HepG2 (cell line): Measurements from ENCODE around the gene SLC24A4. TPM values are rescaled to one million over a fixed set of nuclear protein-coding genes. Genes with fewer than 3 reads are reported as not detected.

Experiments
- ATAC-seq: fragments of 200-7000 bp; cut with Tn5 transposase; 3 replicates; pipeline ENCODE4 v1.9.1; 2020; ENCODE audit warnings: mild to moderate bottlenecking, moderate library complexity
- BruUV-seq: library from RNA; stranded (reverse); fragments of 400-500 nt; replicated peaks from 2 replicates; lab custom pipeline; 2021; lab: Mats Ljungman, UMichigan
- CTCF ChIA-PET: fragments of 300-600 bp; formaldehyde crosslinking; extraction: SDS; loops from one replicate; lab custom pipeline; 2021; ENCODE audit warnings: low total read pairs, inconsistent platforms, low intra/inter-chr PET ratio; lab: Yijun Ruan, JAX
- POLR2A ChIA-PET: fragments of 350-600 bp; sonication (Branson Sonifier 250); formaldehyde crosslinking; loops from one replicate; lab custom pipeline; 2020; ENCODE audit warnings: antibody characterized with exemption, inconsistent platforms; lab: Yijun Ruan, JAX
- DNase-seq: peaks from one replicate; pipeline ENCODE4 v3.0.0-alpha.2; 2015; ENCODE audit warnings: low spot score
- FAIRE-seq: peaks from 3 replicates; lab custom pipeline; 2011; peaks lifted over from hg19 to GRCh38; lab: Jason Lieb, UNC
- H2AFZ ChIP-seq: one replicate; pipeline ENCODE4 v1.6.1; 2011; ENCODE audit warnings: low read length, inconsistent platforms
- H3K27ac ChIP-seq: fragments of 300-600 bp; 3 replicates; pipeline ENCODE4 v1.8.0; 2011; ENCODE audit warnings: mixed run types, mild to moderate bottlenecking, mixed read lengths, low read length, inconsistent platforms; ENCODE audit not compliant: insufficient read depth; ENCODE audit errors: extremely low read length
- H3K27me3 ChIP-seq, 2 experiments: fragments of 200-600 bp in 1 of 2; 2 replicates in 1 of 2; 3 replicates in 1 of 2; pipeline versions ENCODE4 v1.6.0 to v1.8.0; 2011; ENCODE audit warnings: low read length in 2 of 2, mild to moderate bottlenecking in 2 of 2, moderate library complexity in 2 of 2, inconsistent platforms in 1 of 2; ENCODE audit not compliant: insufficient read depth in 2 of 2, control insufficient read depth in 1 of 2
- H3K36me3 ChIP-seq, 2 experiments: fragments of 200-600 bp in 1 of 2; replicated peaks in 1 of 2; 2 replicates in 1 of 2; 3 replicates in 1 of 2; pipeline versions ENCODE4 v1.5.1 to v1.8.0; 2011; ENCODE audit warnings: low read length in 2 of 2, inconsistent platforms in 1 of 2; ENCODE audit not compliant: insufficient read depth in 2 of 2, control insufficient read depth in 1 of 2
- H3K4me1 ChIP-seq: 2 replicates; pipeline ENCODE4 v1.5.1; 2012; ENCODE audit warnings: low read length, inconsistent platforms; ENCODE audit not compliant: insufficient read depth
- H3K4me2 ChIP-seq: 2 replicates; pipeline ENCODE4 v1.6.0; 2011; ENCODE audit warnings: low read depth, low read length, inconsistent platforms
- H3K4me3 ChIP-seq, 3 experiments: fragments of 200-600 bp in 1 of 3; sonication (generic), shearing (Covaris generic) in 1 of 3; replicated peaks in 1 of 3; 2 replicates each; pipeline ENCODE4 v1.5.1; 2011 to 2016; ENCODE audit warnings: low read length in 3 of 3, inconsistent platforms in 2 of 3, low read depth in 2 of 3, mild to moderate bottlenecking in 2 of 3, control low read depth in 1 of 3, mixed read lengths in 1 of 3; ENCODE audit not compliant: insufficient read depth in 1 of 3
- H3K79me2 ChIP-seq: one replicate; pipeline ENCODE4 v1.6.1; 2011; ENCODE audit warnings: low read length, inconsistent platforms; ENCODE audit not compliant: insufficient read depth
- H3K9ac ChIP-seq: 2 replicates; pipeline ENCODE4 v1.6.0; 2011; ENCODE audit warnings: mild to moderate bottlenecking, low read depth, low read length, inconsistent platforms; ENCODE audit not compliant: insufficient read depth
- H3K9me3 ChIP-seq: 2 replicates; pipeline ENCODE4 v1.5.1; 2012; ENCODE audit warnings: mild to moderate bottlenecking, low read length
- H4K20me1 ChIP-seq: 2 replicates; pipeline ENCODE4 v1.6.0; 2011; ENCODE audit warnings: inconsistent platforms, mild to moderate bottlenecking, low read length, moderate library complexity; ENCODE audit not compliant: insufficient read depth
- CHD4 ChIP-seq: fragments of 200-600 bp; sonication (generic); IDR thresholded peaks from 2 replicates; pipeline ENCODE4 v1.7.0; 2017; ENCODE audit warnings: mild to moderate bottlenecking, low read length, borderline replicate concordance
- HMG20B ChIP-seq: conservative IDR thresholded peaks from 2 replicates; pipeline ENCODE4 v1.6.1; 2016; ENCODE audit warnings: missing genetic modification reagents, missing compliant biosample characterization
- ZFP36 ChIP-seq: fragments of 150-350 bp; IDR thresholded peaks from 2 replicates; pipeline ENCODE4 v1.6.1; 2018; ENCODE audit warnings: borderline replicate concordance, low read length, low read depth; ENCODE audit not compliant: partially characterized antibody
- ZNF451 ChIP-seq: sonication (generic); formaldehyde crosslinking; IDR thresholded peaks from 2 replicates; pipeline ENCODE4 v1.5.0; 2020; ENCODE audit warnings: mild to moderate bottlenecking, missing genetic modification reagents
- ZNF605 ChIP-seq: sonication (generic); formaldehyde crosslinking; IDR thresholded peaks from 2 replicates; pipeline ENCODE4 v1.8.0; 2022; ENCODE audit warnings: mild to moderate bottlenecking, missing genetic modification reagents
- ZNF768 ChIP-seq: sonication (generic); formaldehyde crosslinking; IDR thresholded peaks from 2 replicates; pipeline ENCODE4 v1.4.0; 2020; ENCODE audit warnings: missing genetic modification reagents
- WGBS: methylation state at CpG from one replicate; pipeline ENCODE4 v1.1.6; 2017; ENCODE audit warnings: low lambda C conversion rate; 5-methylcytosine and 5-hydroxymethylcytosine counted together
- in situ Hi-C: cut with HindIII; loops from 2 replicates; pipeline ENCODE4 v1.10.0; 2017; ENCODE audit warnings: low pct_unique_long_range_greater_than_20kb; ENCODE audit not compliant: extremely low pct_ligation_motif_present
- intact Hi-C: fragments of 100-400 bp; cut with micrococcal nuclease; formaldehyde crosslinking; loops from one replicate; pipeline ENCODE4 v1.10.0; 2022; ENCODE audit not compliant: unreplicated experiment
- polyA plus RNA-seq, 8 experiments: library from polyadenylated mRNA; depleted of rRNA in 3 of 8; stranded (reverse) in 7 of 8; unstranded in 1 of 8; fragments of >200 nt; fragmentation: Illumina TruSeq in 4 of 8; extraction: Trizol in 4 of 8; gene quantifications; 2 replicates each; pipeline versions ENCODE4 v1.2.1 to v1.2.3, GENCODE V29; 2011 to 2016; ENCODE audit warnings: low read depth in 4 of 8, missing spikeins in 1 of 8, mixed read lengths in 1 of 8; ENCODE audit not compliant: insufficient read depth in 1 of 8
- total RNA-seq, 5 experiments: library from RNA; depleted of rRNA; stranded (reverse); fragments of >200 nt; fragmentation: Illumina TruSeq; extraction: Trizol; gene quantifications; 2 replicates each; pipeline ENCODE4 v1.2.3, GENCODE V29; 2016; ENCODE audit warnings: low read depth in 1 of 5
- TF ChIP-seq, protein P1 (sequence below): sonication (generic); formaldehyde crosslinking; IDR thresholded peaks from 2 replicates; pipeline ENCODE4 v1.5.0; 2020; ENCODE audit warnings: mild to moderate bottlenecking, missing genetic modification reagents

SLC24A4 gene
- total and polyA plus RNA-seq, 2 of the 13 experiments (the other 11 are each of a cell fraction or from before 2014, with no cell fraction given): not detected

DNA sequence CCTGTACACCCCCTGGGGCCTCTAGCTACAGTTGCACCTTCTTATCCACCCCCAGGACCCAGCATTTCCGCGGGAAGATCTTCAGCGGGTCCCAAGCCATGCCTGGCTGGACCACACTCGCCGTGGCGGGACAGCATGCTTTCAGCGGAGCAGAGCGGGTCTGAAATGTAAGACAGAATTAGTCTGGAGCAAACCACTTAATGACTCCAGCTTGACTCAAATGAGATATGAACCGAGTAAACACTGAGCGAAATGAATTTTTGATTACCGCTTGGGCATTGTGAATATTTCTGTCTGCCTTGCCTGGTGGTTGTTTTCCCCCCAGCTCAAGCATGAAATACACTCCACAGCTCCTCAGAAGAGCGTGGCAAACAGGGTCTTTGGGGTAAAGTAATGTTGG lies 60.8 kb downstream of the SLC24A4 start:
- DNase-seq: no peak
- TF ChIP-seq ZNF605: no peak
- ChIA-PET CTCF (no interaction called here), POLR2A (no interaction called here)
- peaks cover 2 to 40% of the 10 kb centered on the region in 2 experiments; a peak in 4 of 5 replicates for H3K27me3 ChIP-seq
- no peaks in the 10 kb centered on the region for H3K79me2 ChIP-seq
- no peak overlapping the region for H3K9ac ChIP-seq
- no peak overlapping the region; the same call in 1 of the 2 replicates for H3K4me2 ChIP-seq
- intact Hi-C loops (no loop called here), in situ Hi-C loops (no loop called here)
- no peak for ATAC-seq
- BruUV-seq: no TSS peak
- 16% methylated on average over 12 of the region's 12 CpGs for WGBS
- H3K36me3 ChIP-seq: no peaks in the 10 kb centered on the region
- no peak overlapping the region for H3K4me3 ChIP-seq
- H3K4me1 ChIP-seq: peaks cover 26% of the 10 kb centered on the region
- FAIRE-seq: no peak
- no peaks in the 10 kb centered on the region for H4K20me1 ChIP-seq
- no peaks in the 10 kb centered on the region for H3K9me3 ChIP-seq
- H2AFZ ChIP-seq: no peak overlapping the region
- no peak overlapping the region for H3K27ac ChIP-seq

DNA sequence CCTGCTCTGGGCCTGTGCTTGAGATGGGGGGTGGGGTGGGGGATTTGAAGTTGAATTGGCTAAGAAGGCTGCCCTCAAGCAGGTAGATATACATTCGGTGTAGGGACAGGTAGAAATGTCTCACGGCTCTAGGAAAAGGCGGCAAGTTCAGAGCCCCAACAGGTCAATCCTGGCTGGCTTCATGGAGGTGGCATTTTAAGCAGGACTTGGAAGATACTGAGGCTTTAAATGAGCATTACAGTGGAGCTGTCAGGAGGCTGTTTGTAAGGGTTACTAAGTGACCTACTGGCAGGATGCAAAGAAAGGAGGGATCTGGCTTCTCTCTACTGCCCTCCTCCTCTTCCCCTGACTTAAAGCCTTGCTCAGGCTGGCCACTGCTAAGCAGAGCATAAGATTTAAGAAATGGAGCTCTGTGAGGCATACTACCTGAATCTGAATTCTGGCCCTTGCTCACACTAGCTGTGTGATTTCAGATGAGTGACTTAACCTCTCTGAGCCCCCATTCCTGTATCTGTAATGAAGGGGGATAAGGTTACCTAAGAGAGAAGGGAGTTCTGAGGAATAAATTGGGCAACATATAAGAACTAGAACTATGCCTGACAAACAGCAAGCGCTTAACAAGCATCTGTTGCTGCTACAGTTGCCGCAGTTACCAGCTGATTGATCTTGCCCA lies 61.6 kb downstream of the SLC24A4 start:
- in situ Hi-C loops (no loop called here), intact Hi-C loops (no loop called here)
- TF ChIP-seq ZNF451 (CRISPR knock-in tag) (no peak), ZNF768 (peak; percentile 57; the same call in 1 of the 2 replicates), CHD4 (no peak), ZFP36 (peak; percentile 53), HMG20B (CRISPR knock-in tag) (no peak)
- TF ChIP-seq, protein P1, sequence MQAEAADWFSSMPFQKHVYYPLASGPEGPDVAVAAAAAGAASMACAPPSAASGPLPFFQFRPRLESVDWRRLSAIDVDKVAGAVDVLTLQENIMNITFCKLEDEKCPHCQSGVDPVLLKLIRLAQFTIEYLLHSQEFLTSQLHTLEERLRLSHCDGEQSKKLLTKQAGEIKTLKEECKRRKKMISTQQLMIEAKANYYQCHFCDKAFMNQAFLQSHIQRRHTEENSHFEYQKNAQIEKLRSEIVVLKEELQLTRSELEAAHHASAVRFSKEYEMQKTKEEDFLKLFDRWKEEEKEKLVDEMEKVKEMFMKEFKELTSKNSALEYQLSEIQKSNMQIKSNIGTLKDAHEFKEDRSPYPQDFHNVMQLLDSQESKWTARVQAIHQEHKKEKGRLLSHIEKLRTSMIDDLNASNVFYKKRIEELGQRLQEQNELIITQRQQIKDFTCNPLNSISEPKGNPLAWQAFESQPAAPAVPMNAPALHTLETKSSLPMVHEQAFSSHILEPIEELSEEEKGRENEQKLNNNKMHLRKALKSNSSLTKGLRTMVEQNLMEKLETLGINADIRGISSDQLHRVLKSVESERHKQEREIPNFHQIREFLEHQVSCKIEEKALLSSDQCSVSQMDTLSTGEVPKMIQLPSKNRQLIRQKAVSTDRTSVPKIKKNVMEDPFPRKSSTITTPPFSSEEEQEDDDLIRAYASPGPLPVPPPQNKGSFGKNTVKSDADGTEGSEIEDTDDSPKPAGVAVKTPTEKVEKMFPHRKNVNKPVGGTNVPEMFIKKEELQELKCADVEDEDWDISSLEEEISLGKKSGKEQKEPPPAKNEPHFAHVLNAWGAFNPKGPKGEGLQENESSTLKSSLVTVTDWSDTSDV: no peak
- Histone ChIP-seq H3K79me2 (no peaks in the 10 kb centered on the region), H3K4me3 (no peak overlapping the region), H4K20me1 (no peaks in the 10 kb centered on the region), H3K27me3 (peaks cover 2 to 38% of the 10 kb centered on the region in 2 experiments; a peak in 4 of 5 replicates), H3K27ac (no peak overlapping the region), H2AFZ (no peak overlapping the region), H3K36me3 (no peaks in the 10 kb centered on the region), H3K4me1 (peaks cover 26% of the 10 kb centered on the region), H3K4me2 (no peak overlapping the region), H3K9ac (no peak overlapping the region), H3K9me3 (no peaks in the 10 kb centered on the region)
- ChIA-PET POLR2A (no interaction called here), CTCF (no interaction called here)
- no peak for FAIRE-seq
- ATAC-seq: no peak
- BruUV-seq: no TSS peak
- DNase-seq: no peak
- WGBS: 73% methylated on average over 5 of the region's 5 CpGs
